Activated T-helper 17 cell treated with anti-CD3 and anti-CD28 coated beads, Interleukin-2, amount 50 U/mL, for 72 hours (primary cell): Measurements from ENCODE around the gene TPPP. TPM values are rescaled to one million over a fixed set of nuclear protein-coding genes. Genes with fewer than 3 reads are reported as not detected.
"Not testable (repeated sequence)": the region's sequence is repeated elsewhere in the genome, so short reads cannot be mapped to it uniquely, and the experiment has no call there.

Source experiments
- ATAC-seq: fragments of 150-1000 bp; cut with Tn5 transposase; replicated peaks from 2 replicates; pipeline ENCODE4 v1.10.0; 2021; ENCODE audit warnings: mild to moderate bottlenecking, moderate library complexity
- H3K27ac Mint-ChIP-seq: one replicate; pipeline ENCODE4 v1.8.0; 2022; ENCODE audit warnings: mixed read lengths
- H3K27me3 Mint-ChIP-seq: one replicate; pipeline ENCODE4 v1.8.0; 2022; ENCODE audit warnings: mixed read lengths
- H3K36me3 Mint-ChIP-seq: one replicate; pipeline ENCODE4 v1.8.0; 2022; ENCODE audit warnings: low read depth, mild to moderate bottlenecking, mixed read lengths
- H3K4me1 Mint-ChIP-seq: one replicate; pipeline ENCODE4 v1.8.0; 2022; ENCODE audit warnings: mixed read lengths
- H3K4me3 Mint-ChIP-seq: one replicate; pipeline ENCODE4 v1.8.0; 2022; ENCODE audit warnings: mild to moderate bottlenecking, mixed read lengths
- H3K9me3 Mint-ChIP-seq: one replicate; pipeline ENCODE4 v1.8.0; 2022; ENCODE audit warnings: mixed read lengths
- total RNA-seq, 2 donors: library from RNA; stranded (reverse); gene quantifications; one replicate each; pipeline ENCODE4 v1.2.3, GENCODE V29; 2022

Gene TPPP
- 1 to 10 TPM in 1 of 2 donors, under 1 TPM in 1; 0.19 to 1.4 TPM for total RNA-seq

GRCh38 chr5:693271-694041 lies at the start of gene TPPP:
Gene TPPP (minus strand): TSS chr5:693352. CDS start chr5:678060, 15,292 bp downstream.
- peak within 1 kb of the TSS; percentile 38 for H3K4me3 Mint-ChIP-seq

GRCh38 chr5:742276-742675 lies 49.1 kb upstream of the TPPP start:
- not testable (repeated sequence) for H3K27me3 Mint-ChIP-seq, H3K4me3 Mint-ChIP-seq, H3K4me1 Mint-ChIP-seq, H3K9me3 Mint-ChIP-seq, ATAC-seq, H3K36me3 Mint-ChIP-seq, H3K27ac Mint-ChIP-seq

More at GRCh38 chr5:693271-694041, at the start of gene TPPP:
- H3K36me3 Mint-ChIP-seq, H3K27me3 Mint-ChIP-seq, H3K27ac Mint-ChIP-seq, H3K4me1 Mint-ChIP-seq, H3K9me3 Mint-ChIP-seq: not testable (repeated sequence)
- peak; percentile 92 for ATAC-seq

GRCh38 chr5:734145-734544 lies 41.0 kb upstream of the TPPP start:
- not testable (repeated sequence) for H3K9me3 Mint-ChIP-seq, H3K27ac Mint-ChIP-seq, ATAC-seq, H3K27me3 Mint-ChIP-seq, H3K4me1 Mint-ChIP-seq, H3K4me3 Mint-ChIP-seq, H3K36me3 Mint-ChIP-seq

DNA sequence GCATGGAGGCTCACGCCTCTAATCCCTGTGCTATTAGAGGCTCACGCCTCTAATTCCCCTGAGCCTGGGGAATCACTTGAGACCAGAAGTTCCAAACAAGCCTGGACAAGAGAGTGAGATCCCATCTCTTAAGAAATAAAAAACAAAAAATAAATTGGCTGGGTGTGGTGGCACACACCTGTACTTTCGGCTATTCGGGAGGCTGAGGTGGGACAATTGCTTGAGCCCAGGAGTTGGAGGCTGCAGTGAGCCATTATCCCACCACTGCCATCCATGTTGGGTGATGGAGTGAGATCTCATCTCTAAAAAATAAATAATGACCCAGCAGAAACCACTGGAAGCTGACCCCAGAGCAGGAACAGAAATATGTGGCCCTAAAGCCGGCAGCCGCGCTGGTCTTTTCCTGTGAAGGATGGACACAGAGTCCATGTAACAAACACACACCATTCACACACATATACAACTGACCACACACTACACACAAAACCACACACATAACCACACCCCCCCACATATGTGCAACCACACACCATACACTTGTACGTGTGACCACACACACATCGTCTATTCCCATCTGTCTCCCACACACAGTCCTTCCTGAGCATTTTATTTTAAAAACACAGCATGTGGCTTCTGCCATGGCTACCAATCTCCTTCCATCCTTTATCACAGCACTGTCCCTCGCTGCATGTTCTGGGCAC lies 39.8 kb upstream of the TPPP start:
- not testable (repeated sequence) for H3K27ac Mint-ChIP-seq, H3K27me3 Mint-ChIP-seq, H3K9me3 Mint-ChIP-seq, H3K36me3 Mint-ChIP-seq, ATAC-seq, H3K4me3 Mint-ChIP-seq, H3K4me1 Mint-ChIP-seq

GRCh38 chr5:729225-729624 lies 36.1 kb upstream of the TPPP start:
- H3K9me3 Mint-ChIP-seq, H3K4me3 Mint-ChIP-seq, H3K4me1 Mint-ChIP-seq, H3K36me3 Mint-ChIP-seq, ATAC-seq, H3K27me3 Mint-ChIP-seq, H3K27ac Mint-ChIP-seq: not testable (repeated sequence)

GRCh38 chr5:727087-727486 lies 33.9 kb upstream of the TPPP start:
- not testable (repeated sequence) for H3K27ac Mint-ChIP-seq, ATAC-seq, H3K4me1 Mint-ChIP-seq, H3K9me3 Mint-ChIP-seq, H3K27me3 Mint-ChIP-seq, H3K4me3 Mint-ChIP-seq, H3K36me3 Mint-ChIP-seq

DNA sequence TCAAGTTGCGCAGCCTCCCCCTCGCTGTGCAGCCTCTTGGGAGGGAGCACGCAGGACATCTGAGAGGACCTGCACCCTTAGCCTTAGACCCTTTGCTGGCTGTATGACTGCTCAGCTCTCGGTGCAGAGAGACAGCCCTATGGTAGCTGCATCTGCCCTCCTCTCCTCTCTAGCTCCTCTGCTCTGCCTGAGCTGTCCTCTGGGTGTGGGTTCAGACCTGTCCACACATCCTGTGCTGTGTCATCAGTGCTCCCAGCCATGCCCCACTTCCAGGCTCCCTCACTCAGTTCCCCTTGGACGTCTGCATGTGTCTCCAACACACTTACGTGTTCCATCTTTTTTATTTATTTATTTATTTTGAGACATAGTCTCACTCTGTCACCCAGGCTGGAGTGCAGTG lies 30.7 kb upstream of the TPPP start:
- not testable (repeated sequence) for H3K27me3 Mint-ChIP-seq, H3K27ac Mint-ChIP-seq, H3K9me3 Mint-ChIP-seq, H3K4me1 Mint-ChIP-seq, H3K36me3 Mint-ChIP-seq, ATAC-seq, H3K4me3 Mint-ChIP-seq

DNA sequence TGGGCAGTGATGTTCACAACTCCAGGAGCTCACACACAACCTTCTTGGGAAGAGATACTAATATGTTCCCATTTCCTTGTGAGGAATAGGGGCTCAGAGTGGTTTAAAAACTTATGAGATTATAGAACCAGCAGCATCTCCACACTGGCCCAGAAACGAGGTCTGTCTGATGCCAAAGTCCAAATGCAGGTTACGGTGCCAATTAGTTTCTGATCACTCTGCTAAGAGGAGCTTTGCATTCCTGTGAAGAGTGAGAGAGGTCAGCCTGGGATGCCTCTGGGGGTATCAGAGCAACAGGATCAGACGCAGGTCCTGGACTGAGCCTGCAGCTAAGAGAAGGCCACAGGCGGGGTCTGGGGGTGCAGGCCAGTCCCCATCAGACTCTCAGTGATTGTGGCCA lies 30.2 kb upstream of the TPPP start:
- ATAC-seq, H3K4me3 Mint-ChIP-seq, H3K4me1 Mint-ChIP-seq, H3K9me3 Mint-ChIP-seq, H3K27me3 Mint-ChIP-seq, H3K27ac Mint-ChIP-seq, H3K36me3 Mint-ChIP-seq: not testable (repeated sequence)

GRCh38 chr5:719379-719778 lies 26.2 kb upstream of the TPPP start:
- not testable (repeated sequence) for H3K27me3 Mint-ChIP-seq, H3K36me3 Mint-ChIP-seq, H3K4me3 Mint-ChIP-seq, H3K27ac Mint-ChIP-seq, H3K9me3 Mint-ChIP-seq, ATAC-seq, H3K4me1 Mint-ChIP-seq

DNA sequence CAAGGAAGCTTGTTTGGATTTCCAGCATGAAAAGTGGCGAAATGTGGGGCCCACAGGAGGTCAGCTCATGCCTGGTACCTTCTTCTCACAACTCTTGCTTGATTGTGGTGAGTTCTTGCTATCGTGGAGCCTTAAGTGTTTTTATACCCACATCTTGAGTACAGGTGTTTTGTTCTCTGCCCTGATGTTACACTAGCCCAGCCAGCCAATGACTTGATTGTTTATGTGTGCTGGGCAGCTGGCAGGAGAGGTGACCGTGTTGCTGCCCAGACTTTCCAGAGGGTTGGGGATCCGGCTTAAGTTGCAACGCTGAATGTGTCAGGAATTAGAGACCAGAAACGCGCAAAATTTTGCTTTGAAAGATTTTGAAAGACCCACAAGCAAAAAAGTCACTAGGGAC lies 24.0 kb upstream of the TPPP start:
- H3K36me3 Mint-ChIP-seq: peaks cover 5% of the 10 kb centered on the region
- ATAC-seq: no peak
- peaks cover 9% of the 10 kb centered on the region for H3K9me3 Mint-ChIP-seq
- no peak overlapping the region for H3K27ac Mint-ChIP-seq
- H3K4me3 Mint-ChIP-seq: no peak overlapping the region
- H3K4me1 Mint-ChIP-seq: no peaks in the 10 kb centered on the region
- H3K27me3 Mint-ChIP-seq: no peaks in the 10 kb centered on the region

GRCh38 chr5:716740-717139 lies 23.6 kb upstream of the TPPP start:
- H3K27ac Mint-ChIP-seq, H3K36me3 Mint-ChIP-seq, H3K4me3 Mint-ChIP-seq, H3K9me3 Mint-ChIP-seq, H3K4me1 Mint-ChIP-seq, ATAC-seq, H3K27me3 Mint-ChIP-seq: not testable (repeated sequence)

- H3K9me3 Mint-ChIP-seq, H3K4me1 Mint-ChIP-seq, H3K27ac Mint-ChIP-seq, H3K36me3 Mint-ChIP-seq, H3K27me3 Mint-ChIP-seq, ATAC-seq, H3K4me3 Mint-ChIP-seq: not testable (repeated sequence)
Observed at GRCh38 chr5:715636-716035, 22.5 kb upstream of the TPPP start.

GRCh38 chr5:714215-715118 lies 21.3 kb upstream of the TPPP start:
- not testable (repeated sequence) for H3K36me3 Mint-ChIP-seq, H3K27ac Mint-ChIP-seq, H3K27me3 Mint-ChIP-seq, H3K4me1 Mint-ChIP-seq, H3K9me3 Mint-ChIP-seq, H3K4me3 Mint-ChIP-seq
- peak; percentile 72 for ATAC-seq

DNA sequence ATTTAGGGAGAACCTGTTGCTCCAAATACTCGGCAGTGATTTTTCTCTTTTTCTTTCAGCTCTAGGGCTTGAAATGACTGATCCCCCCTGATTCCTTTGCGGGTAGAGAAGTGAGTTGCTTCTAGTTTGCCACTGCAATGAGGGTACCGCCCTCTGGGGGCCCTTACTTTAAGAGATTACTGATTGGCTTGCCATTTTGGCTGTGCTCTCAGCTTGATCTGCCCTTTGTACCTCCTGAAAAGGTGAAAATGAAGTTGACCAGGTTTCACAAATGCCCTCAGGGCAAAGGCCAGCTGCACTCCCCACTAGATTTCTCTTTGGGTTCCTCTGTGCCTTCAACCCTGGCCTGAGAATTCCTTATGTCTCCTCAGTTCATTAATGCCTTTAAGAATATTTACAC lies 20.5 kb upstream of the TPPP start:
- H3K27me3 Mint-ChIP-seq, H3K27ac Mint-ChIP-seq, H3K4me3 Mint-ChIP-seq, H3K9me3 Mint-ChIP-seq, H3K4me1 Mint-ChIP-seq, H3K36me3 Mint-ChIP-seq, ATAC-seq: not testable (repeated sequence)
